Fibroblast of skin of left quadriceps (primary cell): ENCODE measurements around the gene OR6A2.
"Not testable (repeated sequence)": the region's sequence is repeated elsewhere in the genome, so short reads cannot be mapped to it uniquely, and the experiment has no call there.

Experiments
- DNase-seq, 2 experiments: peaks; one replicate each; pipeline ENCODE4 v3.0.0-alpha.2; 2013; ENCODE audit warnings: low read depth in 2 of 2

Gene OR6A2

GRCh38 chr11:6799402-6799801 is at the start of gene OR6A2:
Gene OR6A2, minus strand, starts transcription at chr11:6799689. Its CDS starts 3,981 bp downstream, at chr11:6795708.
- DNase-seq = no peak

GRCh38 chr11:6845383-6845782 is 45.9 kb upstream of the OR6A2 start, which contains the start of gene OR10A5:
Gene OR10A5, plus strand, starts transcription at chr11:6845683. Its CDS starts 0 bp downstream, at chr11:6845683.
- DNase-seq = no peak

GRCh38 chr11:6844356-6844755 is 44.9 kb upstream of the OR6A2 start:
- no peak for DNase-seq

GRCh38 chr11:6843670-6844069 is 44.2 kb upstream of the OR6A2 start:
- no peak for DNase-seq

- no peak for DNase-seq
These were observed 42.2 kb upstream of the OR6A2 start for GRCh38 chr11:6841694-6842093.

- DNase-seq = no peak
These were observed 34.5 kb upstream of the OR6A2 start for GRCh38 chr11:6834021-6834420.

GRCh38 chr11:6833356-6833755 is 33.9 kb upstream of the OR6A2 start:
- no peak for DNase-seq

- DNase-seq = no peak
These were observed 28.6 kb upstream of the OR6A2 start for GRCh38 chr11:6828103-6828502.

- no peak for DNase-seq
These were observed 25.8 kb upstream of the OR6A2 start for GRCh38 chr11:6825231-6825744.

GRCh38 chr11:6824136-6824823 is 24.8 kb upstream of the OR6A2 start:
- no peak for DNase-seq

- no peak for DNase-seq
These were observed 19.5 kb upstream of the OR6A2 start for GRCh38 chr11:6818967-6819366.

- no peak for DNase-seq
These were observed 18.2 kb upstream of the OR6A2 start for GRCh38 chr11:6817694-6818093.

- DNase-seq = no peak
These were observed 14.2 kb upstream of the OR6A2 start for GRCh38 chr11:6813656-6814055.

- DNase-seq = peak; percentile 12
These were observed 13.0 kb upstream of the OR6A2 start for GRCh38 chr11:6812390-6813005.

- not testable (repeated sequence) for DNase-seq
These were observed 1.6 kb upstream of the OR6A2 start for GRCh38 chr11:6801075-6801474.

GRCh38 chr11:6794639-6795038 is 4.8 kb downstream of the OR6A2 start:
- no peak for DNase-seq

GRCh38 chr11:6790546-6790945 is 8.9 kb downstream of the OR6A2 start:
- DNase-seq = no peak

GRCh38 chr11:6782720-6783119 is 16.8 kb downstream of the OR6A2 start, which contains the start of gene OR2AG1:
Gene OR2AG1, plus strand, starts transcription at chr11:6783020. Its CDS starts 2,018 bp downstream, at chr11:6785038.
- DNase-seq = no peak

- DNase-seq = no peak
These were observed 18.7 kb downstream of the OR6A2 start for GRCh38 chr11:6780829-6781228.

GRCh38 chr11:6778518-6778917 is 21.0 kb downstream of the OR6A2 start:
- DNase-seq = no peak

GRCh38 chr11:6771926-6772893 is 27.3 kb downstream of the OR6A2 start, which contains the start of gene OR2AG2:
Gene OR2AG2, minus strand, starts transcription at chr11:6771976. Its CDS starts 3,019 bp downstream, at chr11:6768957.
- DNase-seq = no peak
